SK-N-SH (cell line): Measurements from ENCODE around the gene CCR5. TPM values are rescaled to one million over a fixed set of nuclear protein-coding genes. Genes with fewer than 3 reads are reported as not detected.

Experiments used
- CTCF ChIA-PET: fragments of 300-600, 350-600 bp; formaldehyde crosslinking; extraction: SDS; loops from one replicate; lab custom pipeline; 2021; lab: Yijun Ruan, JAX
- POLR2A ChIA-PET: fragments of 350-600 bp; sonication (Branson Sonifier 250); formaldehyde crosslinking; extraction: SDS; loops from one replicate; lab custom pipeline; 2020; ENCODE audit warnings: antibody characterized with exemption, inconsistent platforms; lab: Yijun Ruan, JAX
- DNase-seq: peaks from one replicate; pipeline ENCODE4 v3.0.0; 2012
- H2AFZ ChIP-seq: fragments of 200-600 bp; sonication (generic); 2 replicates; pipeline ENCODE4 v1.8.1; 2016; ENCODE audit warnings: antibody characterized with exemption, mild to moderate bottlenecking, low read depth
- H3F3A ChIP-seq: fragments of 200-600 bp; sonication (generic); replicated peaks from 2 replicates; pipeline ENCODE3; 2016; ENCODE audit warnings: antibody characterized with exemption, mild to moderate bottlenecking; ENCODE audit not compliant: insufficient read depth
- H3K27ac ChIP-seq, 2 experiments: fragments of 200-500 bp in 1 of 2; fragments of 200-600 bp in 1 of 2; sonication (Bioruptor generic) in 1 of 2; sonication (generic), shearing (Covaris generic) in 1 of 2; 2 replicates each; pipeline versions ENCODE4 v1.5.1 to v1.6.1; 2014 to 2016; ENCODE audit warnings: low read depth in 2 of 2, inconsistent platforms in 1 of 2, low read length in 1 of 2, mild to moderate bottlenecking in 1 of 2, mixed read lengths in 1 of 2
- H3K27me3 ChIP-seq: fragments of 200-600 bp; sonication (generic), shearing (Covaris generic); 2 replicates; pipeline ENCODE4 v1.6.1; 2016; ENCODE audit warnings: mixed run types; ENCODE audit not compliant: insufficient read depth
- H3K36me3 ChIP-seq, 2 experiments: fragments of 200-500 bp in 1 of 2; fragments of 200-600 bp in 1 of 2; sonication (Bioruptor generic) in 1 of 2; sonication (generic) in 1 of 2; replicated peaks in 1 of 2; 2 replicates each; pipeline versions ENCODE3 to v1.5.1; 2014 to 2016; ENCODE audit warnings: low read length in 1 of 2, mild to moderate bottlenecking in 1 of 2; ENCODE audit not compliant: insufficient read depth in 2 of 2, control insufficient read depth in 1 of 2
- H3K4me1 ChIP-seq, 2 experiments: fragments of 200-500 bp in 1 of 2; fragments of 200-600 bp in 1 of 2; sonication (Bioruptor generic) in 1 of 2; sonication (generic), shearing (Covaris generic) in 1 of 2; 2 replicates each; pipeline versions ENCODE4 v1.5.1 to v1.6.1; 2014 to 2016; ENCODE audit warnings: low read depth in 1 of 2, low read length in 1 of 2, mixed run types in 1 of 2; ENCODE audit not compliant: insufficient read depth in 2 of 2, control insufficient read depth in 1 of 2
- H3K4me2 ChIP-seq: fragments of 200-600 bp; sonication (generic), shearing (Covaris generic); 2 replicates; pipeline ENCODE4 v1.6.1; 2017; ENCODE audit warnings: mixed run types
- H3K4me3 ChIP-seq, 2 experiments: fragments of 200-500 bp in 1 of 2; fragments of 200-600 bp in 1 of 2; sonication (Bioruptor generic) in 1 of 2; sonication (generic), shearing (Covaris generic) in 1 of 2; 2 replicates each; pipeline versions ENCODE4 v1.5.1 to v1.8.1; 2014 to 2016; ENCODE audit warnings: low read depth in 2 of 2, inconsistent platforms in 1 of 2, low read length in 1 of 2, mild to moderate bottlenecking in 1 of 2, mixed read lengths in 1 of 2, moderate library complexity in 1 of 2
- H3K79me2 ChIP-seq: fragments of 200-600 bp; sonication (generic); 2 replicates; pipeline ENCODE4 v1.8.1; 2017; ENCODE audit warnings: mild to moderate bottlenecking; ENCODE audit not compliant: insufficient read depth
- H3K9ac ChIP-seq: fragments of 200-600 bp; sonication (generic); 2 replicates; pipeline ENCODE4 v1.6.1; 2017; ENCODE audit warnings: mixed run types
- H3K9me2 ChIP-seq: fragments of 200-600 bp; sonication (generic); 2 replicates; pipeline ENCODE4 v1.6.1; 2017; ENCODE audit warnings: mixed run types
- H3K9me3 ChIP-seq: fragments of 200-600 bp; sonication (generic); 2 replicates; pipeline ENCODE4 v1.6.1; 2017; ENCODE audit warnings: mixed run types, mild to moderate bottlenecking, moderate library complexity
- H4K20me1 ChIP-seq: fragments of 200-600 bp; sonication (generic); 2 replicates; pipeline ENCODE4 v1.6.1; 2017; ENCODE audit warnings: mild to moderate bottlenecking, mixed run types; ENCODE audit not compliant: insufficient read depth
- ELF1 ChIP-seq: IDR thresholded peaks from 2 replicates; pipeline ENCODE4 v1.4.0; 2012
- EP300 ChIP-seq, 2 experiments: IDR thresholded peaks; 2 replicates each; pipeline versions ENCODE4 v1.4.0 to v1.6.1; 2012; ENCODE audit warnings: borderline replicate concordance in 1 of 2, low read depth in 1 of 2, low read length in 1 of 2
- FOXJ3 ChIP-seq: sonication (generic); formaldehyde crosslinking; IDR thresholded peaks from 2 replicates; pipeline ENCODE4 v1.5.1; 2020; ENCODE audit warnings: mild to moderate bottlenecking, missing genetic modification reagents
- IRF3 ChIP-seq: fragments of 150-350 bp; IDR thresholded peaks from 2 replicates; pipeline ENCODE4 v1.6.1; 2016; ENCODE audit warnings: mild to moderate bottlenecking, low read depth, low read length
- MEF2A ChIP-seq: IDR thresholded peaks from 2 replicates; pipeline ENCODE4 v1.4.0; 2012; ENCODE audit warnings: low read depth, borderline replicate concordance
- NRF1 ChIP-seq: IDR thresholded peaks from 2 replicates; pipeline ENCODE4 v1.6.1; 2012; ENCODE audit warnings: low read depth, mild to moderate bottlenecking, low read length
- POLR2AphosphoS5 ChIP-seq: IDR thresholded peaks from 2 replicates; pipeline ENCODE4 v1.6.1; 2012; ENCODE audit warnings: low read depth, low read length
- REST ChIP-seq: IDR thresholded peaks from 2 replicates; pipeline ENCODE4 v1.6.1; 2012; ENCODE audit warnings: mild to moderate bottlenecking, low read depth, low read length, moderate library complexity
- RFX5 ChIP-seq: IDR thresholded peaks from 2 replicates; pipeline ENCODE4 v1.6.1; 2012; ENCODE audit warnings: mild to moderate bottlenecking, improper control_type of control experiment, low read length
- RXRA ChIP-seq: IDR thresholded peaks from 2 replicates; pipeline ENCODE4 v1.4.0; 2012; ENCODE audit warnings: low read depth, mild to moderate bottlenecking, borderline replicate concordance
- SIN3A ChIP-seq: IDR thresholded peaks from 2 replicates; pipeline ENCODE4 v1.6.1; 2012; ENCODE audit warnings: low read depth, mild to moderate bottlenecking, low read length, moderate library complexity, borderline replicate concordance
- YY1 ChIP-seq: IDR thresholded peaks from 2 replicates; pipeline ENCODE4 v1.4.0; 2012; ENCODE audit warnings: low read depth, mild to moderate bottlenecking
- WGBS: methylation state at CpG from one replicate; pipeline ENCODE4 v1.1.6; 2017; ENCODE audit warnings: low lambda C conversion rate; 5-methylcytosine and 5-hydroxymethylcytosine counted together
- polyA plus RNA-seq, 3 experiments: library from polyadenylated mRNA; depleted of rRNA; stranded (reverse); fragments of >200 nt; gene quantifications; 2 replicates each; pipeline ENCODE4 v1.2.3, GENCODE V29; 2012
- TF ChIP-seq, protein P1 (sequence below): IDR thresholded peaks from 2 replicates; pipeline ENCODE4 v1.4.0; 2012; ENCODE audit warnings: low read depth, borderline replicate concordance

CCR5 gene
- polyA plus RNA-seq, 1 of the 3 experiments (the other 2 are of a cell fraction), result not detected

DNA sequence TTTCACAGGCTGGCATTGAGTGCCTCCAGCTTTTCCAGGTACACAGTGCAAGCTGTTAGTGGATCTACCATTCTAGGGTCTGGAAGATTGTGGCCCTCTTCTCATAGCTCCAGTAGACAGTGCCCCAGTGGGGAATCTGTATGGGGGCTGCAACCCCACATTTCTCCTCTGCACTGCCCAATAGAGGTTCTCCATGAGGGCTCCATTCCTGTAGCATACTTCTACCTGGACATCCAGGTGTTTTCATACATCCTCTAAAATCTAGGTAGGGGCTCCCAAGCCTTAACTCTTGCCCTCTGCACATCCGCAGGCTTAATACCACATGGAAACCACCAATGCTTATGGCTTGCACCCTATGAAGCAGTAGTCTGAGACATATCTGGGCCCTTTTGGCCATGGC is 31.9 kb upstream of the CCR5 start:
- Histone ChIP-seq H3K4me2 (no peak overlapping the region), H3K79me2 (no peaks in the 10 kb centered on the region), H3K36me3 (no peaks in the 10 kb centered on the region), H3K4me1 (no peaks in the 10 kb centered on the region), H2AFZ (no peak overlapping the region), H3K27me3 (no peaks in the 10 kb centered on the region), H3K9me2 (no peaks in the 10 kb centered on the region), H3K27ac (no peak overlapping the region), H4K20me1 (no peaks in the 10 kb centered on the region), H3K4me3 (no peak overlapping the region), H3F3A (no peaks in the 10 kb centered on the region), H3K9ac (no peak overlapping the region), H3K9me3 (no peaks in the 10 kb centered on the region)
- TF ChIP-seq EP300 (IDR thresholded peaks at IDR 0.05; ENCODE audit: borderline replicate concordance in 1 of 2, low read depth in 1 of 2, low read length in 1 of 2) (no peak), YY1 (no peak), FOXJ3 (CRISPR knock-in tag) (no peak), MEF2A (no peak), ELF1 (no peak), NRF1 (no peak), REST (no peak), POLR2AphosphoS5 (no peak), RFX5 (no peak), IRF3 (no peak), RXRA (no peak), SIN3A (no peak)
- TF ChIP-seq, protein P1, sequence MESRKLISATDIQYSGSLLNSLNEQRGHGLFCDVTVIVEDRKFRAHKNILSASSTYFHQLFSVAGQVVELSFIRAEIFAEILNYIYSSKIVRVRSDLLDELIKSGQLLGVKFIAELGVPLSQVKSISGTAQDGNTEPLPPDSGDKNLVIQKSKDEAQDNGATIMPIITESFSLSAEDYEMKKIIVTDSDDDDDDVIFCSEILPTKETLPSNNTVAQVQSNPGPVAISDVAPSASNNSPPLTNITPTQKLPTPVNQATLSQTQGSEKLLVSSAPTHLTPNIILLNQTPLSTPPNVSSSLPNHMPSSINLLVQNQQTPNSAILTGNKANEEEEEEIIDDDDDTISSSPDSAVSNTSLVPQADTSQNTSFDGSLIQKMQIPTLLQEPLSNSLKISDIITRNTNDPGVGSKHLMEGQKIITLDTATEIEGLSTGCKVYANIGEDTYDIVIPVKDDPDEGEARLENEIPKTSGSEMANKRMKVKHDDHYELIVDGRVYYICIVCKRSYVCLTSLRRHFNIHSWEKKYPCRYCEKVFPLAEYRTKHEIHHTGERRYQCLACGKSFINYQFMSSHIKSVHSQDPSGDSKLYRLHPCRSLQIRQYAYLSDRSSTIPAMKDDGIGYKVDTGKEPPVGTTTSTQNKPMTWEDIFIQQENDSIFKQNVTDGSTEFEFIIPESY, result no peak
- WGBS, result 0% methylated on average over 1 of the region's 1 CpG
- no peak for DNase-seq
- ChIA-PET CTCF (no interaction called here), POLR2A (no interaction called here)
